ENCODE data around the gene NEAT1. TPM values are rescaled to one million over a fixed set of nuclear protein-coding genes. Genes with fewer than 3 reads are reported as not detected.
A peak's percentile ranks its signal among the peaks of the same experiment; 100 is the strongest.

The NEAT1 gene
- total RNA-seq, 2 experiments from 2014 or later = 221 to 223 TPM

GRCh38 chr11:65432686-65433582 is 10.3 kb downstream of the NEAT1 start:
- H3K4me1 Mint-ChIP-seq (ENCODE audit: low read depth) = peaks cover 90% of the 10 kb centered on the region
- DNase-seq (peak in 3 of 14 experiments; percentile 75 to 78 (median 77)), ATAC-seq (ENCODE audit: poor library complexity) (peak; percentile 45)
- peaks cover 55% of the 10 kb centered on the region for H3K36me3 Mint-ChIP-seq (ENCODE audit: low read depth)
- ChIA-PET POLR2A (interaction anchor here (1.1 to 1.5 kb wide), 6 partner anchors 10 to 67 kb away, joined by 3 to 33 read pairs (median 17); partner anchors contain the start of genes MALAT1 and NEAT1), CTCF (interaction anchor here (0.6 to 1.5 kb wide), 16 partner anchors 9 to 79 kb away, joined by 3 to 32 read pairs (median 4); partner anchors contain the start of genes FRMD8, MALAT1, NEAT1 and SLC25A45)
- Histone ChIP-seq H3K4me1 (ENCODE audit: insufficient read depth, low read length) (peaks cover 48% of the 10 kb centered on the region), H3K4me3 (ENCODE audit: low read length) (no peak overlapping the region), H3K9me3 (ENCODE audit: control insufficient read depth in 1 of 2, insufficient read depth in 1 of 2, low read length in 2 of 2) (no peaks in the 10 kb centered on the region), H3K27me3 (ENCODE audit: control insufficient read depth in 1 of 2, insufficient read depth in 2 of 2, low read length in 2 of 2) (no peaks in the 10 kb centered on the region), H3K36me3 (ENCODE audit: insufficient read depth, low read length) (peaks cover 39% of the 10 kb centered on the region), H3K27ac (ENCODE audit: low read depth in 1 of 2, low read length in 2 of 2) (peak overlapping the region in 1 of 2 donors; percentile 37)
- peak overlapping the region; percentile 89 for H3K27ac Mint-ChIP-seq
- peak; percentile 74 for TF ChIP-seq CTCF (IDR thresholded peaks at IDR 0.05)
- intact Hi-C loops (cut with DNase I, micrococcal nuclease) = loop anchor here (1.0 to 2.0 kb wide), 2 partner anchors 17 to 50 kb away; partner anchors contain the start of gene SLC25A45 (in 1 of the 2)
- peak overlapping the region; percentile 74 for H3K4me3 Mint-ChIP-seq
- H3K9me3 Mint-ChIP-seq = no peaks in the 10 kb centered on the region
- H3K27me3 Mint-ChIP-seq = no peaks in the 10 kb centered on the region

- POLR2A ChIA-PET = interaction anchor here (0.6 to 1.1 kb wide), 4 partner anchors 9 to 65 kb away, joined by 3 to 6 read pairs (median 4); partner anchors contain the start of gene MALAT1
- Mint-ChIP-seq H3K9me3 (no peaks in the 10 kb centered on the region), H3K27me3 (no peaks in the 10 kb centered on the region), H3K4me1 (ENCODE audit: low read depth) (peaks cover 88% of the 10 kb centered on the region), H3K4me3 (no peak overlapping the region), H3K27ac (peak overlapping the region; percentile 89), H3K36me3 (ENCODE audit: low read depth) (peaks cover 56% of the 10 kb centered on the region)
- H3K27ac ChIP-seq (ENCODE audit: low read depth in 1 of 2, low read length in 2 of 2) = no peak overlapping the region
- peaks cover 46% of the 10 kb centered on the region for H3K36me3 ChIP-seq (ENCODE audit: insufficient read depth, low read length)
- H3K4me3 ChIP-seq (ENCODE audit: low read length) = no peak overlapping the region
- TF ChIP-seq CTCF (IDR thresholded peaks at IDR 0.05) = no peak
- no peaks in the 10 kb centered on the region for H3K27me3 ChIP-seq (ENCODE audit: control insufficient read depth in 1 of 2, insufficient read depth in 2 of 2, low read length in 2 of 2)
- no peak for DNase-seq
- intact Hi-C loops (cut with DNase I, micrococcal nuclease) = loop anchor here (1.0 to 2.0 kb wide), 2 partner anchors 17 to 51 kb away; partner anchors contain the start of gene SLC25A45 (in 1 of the 2)
- no peak for ATAC-seq (ENCODE audit: poor library complexity)
- CTCF ChIA-PET = interaction anchor here (1.2 to 1.4 kb wide), 2 partner anchors 17 to 38 kb away, joined by 5 to 6 read pairs; no protein-coding TSS in a partner anchor
- no peaks in the 10 kb centered on the region for H3K9me3 ChIP-seq (ENCODE audit: control insufficient read depth in 1 of 2, insufficient read depth in 1 of 2, low read length in 2 of 2)
- peaks cover 43% of the 10 kb centered on the region for H3K4me1 ChIP-seq (ENCODE audit: insufficient read depth, low read length)
These were observed 11.1 kb downstream of the NEAT1 start for GRCh38 chr11:65433657-65434056.

- ATAC-seq (ENCODE audit: poor library complexity) (no peak), DNase-seq (peak in 1 of 14 experiments; percentile 10)
- ChIA-PET CTCF (interaction anchor here (1.2 kb wide), 1 partner anchor 18 kb away, joined by 5 read pairs; no protein-coding TSS in a partner anchor), POLR2A (interaction anchor here (0.6 to 1.1 kb wide), 4 partner anchors 9 to 64 kb away, joined by 3 to 6 read pairs (median 4); partner anchors contain the start of gene MALAT1)
- H3K4me1 ChIP-seq (ENCODE audit: insufficient read depth, low read length) = peaks cover 45% of the 10 kb centered on the region
- intact Hi-C loops (cut with DNase I, micrococcal nuclease) = no loop called here
- no peaks in the 10 kb centered on the region for H3K9me3 ChIP-seq (ENCODE audit: control insufficient read depth in 1 of 2, insufficient read depth in 1 of 2, low read length in 2 of 2)
- Mint-ChIP-seq H3K27me3 (no peaks in the 10 kb centered on the region), H3K27ac (peak overlapping the region; percentile 39), H3K4me3 (no peak overlapping the region), H3K4me1 (ENCODE audit: low read depth) (peaks cover 88% of the 10 kb centered on the region), H3K9me3 (no peaks in the 10 kb centered on the region), H3K36me3 (ENCODE audit: low read depth) (peaks cover 61% of the 10 kb centered on the region)
- peaks cover 49% of the 10 kb centered on the region for H3K36me3 ChIP-seq (ENCODE audit: insufficient read depth, low read length)
- TF ChIP-seq CTCF (IDR thresholded peaks at IDR 0.05) = no peak
- H3K27me3 ChIP-seq (ENCODE audit: control insufficient read depth in 1 of 2, insufficient read depth in 2 of 2, low read length in 2 of 2) = no peaks in the 10 kb centered on the region
- H3K4me3 ChIP-seq (ENCODE audit: low read length) = no peak overlapping the region
- H3K27ac ChIP-seq (ENCODE audit: low read depth in 1 of 2, low read length in 2 of 2) = no peak overlapping the region
These were observed 11.6 kb downstream of the NEAT1 start for GRCh38 chr11:65434057-65434666.
